ENCODE measurements around the gene ENAH.

- no peak for TF ChIP-seq NFIC (IDR thresholded peaks at IDR 0.05)
- TF ChIP-seq EP300 (IDR thresholded peaks at IDR 0.05; ENCODE audit: borderline replicate concordance) = peak; percentile 27; the same call in 1 of the 2 replicates
- TF ChIP-seq YY1 (IDR thresholded peaks at IDR 0.05; ENCODE audit: low read depth) = no peak
- no peak for TF ChIP-seq EGR1 (IDR thresholded peaks at IDR 0.05)
- no peak for TF ChIP-seq TAF1 (IDR thresholded peaks at IDR 0.05; ENCODE audit: low read depth)
- TF ChIP-seq TCF12 (IDR thresholded peaks at IDR 0.05; ENCODE audit: low read depth) = no peak; the same call in 1 of the 2 replicates
- no peak for TF ChIP-seq RAD21 (IDR thresholded peaks at IDR 0.05; ENCODE audit: low read depth)
- TF ChIP-seq, protein P1, sequence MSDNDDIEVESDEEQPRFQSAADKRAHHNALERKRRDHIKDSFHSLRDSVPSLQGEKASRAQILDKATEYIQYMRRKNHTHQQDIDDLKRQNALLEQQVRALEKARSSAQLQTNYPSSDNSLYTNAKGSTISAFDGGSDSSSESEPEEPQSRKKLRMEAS (IDR thresholded peaks at IDR 0.05) = no peak
These were observed 4.6 kb upstream of the ENAH start for GRCh38 chr1:225657462-225657989.

All from Ishikawa (cell line).